WTC11 (cell line): ENCODE measurements around the gene SPHK2. TPM values are rescaled to one million over a fixed set of nuclear protein-coding genes. Genes with fewer than 3 reads are reported as not detected.

Experiments
- ATAC-seq: fragments of 200-7000 bp; cut with Tn5 transposase; 2 replicates; pipeline ENCODE4 v1.10.0; 2021; ENCODE audit warnings: mild to moderate bottlenecking, moderate library complexity
- CTCF ChIA-PET: fragments of 300-600 bp; sonication (Branson Sonifier 250); formaldehyde crosslinking; loops from one replicate; lab custom pipeline; 2021; ENCODE audit warnings: antibody characterized with exemption; lab: Charles Lee
- POLR2A ChIA-PET: fragments of 350-600 bp; sonication (Branson Sonifier 250); formaldehyde crosslinking; loops from one replicate; lab custom pipeline; 2021; ENCODE audit warnings: antibody characterized with exemption; lab: Charles Lee
- DNase-seq: peaks from one replicate; pipeline ENCODE4 v3.0.0; 2021; ENCODE audit warnings: low spot score
- H3K27ac Mint-ChIP-seq: 2 replicates; pipeline ENCODE4 v1.8.0; 2021; ENCODE audit warnings: mixed read lengths
- H3K27me3 Mint-ChIP-seq: 2 replicates; pipeline ENCODE4 v1.8.0; 2021; ENCODE audit warnings: low read depth, mild to moderate bottlenecking, moderate library complexity, mixed read lengths
- H3K36me3 Mint-ChIP-seq: 2 replicates; pipeline ENCODE4 v1.8.0; 2021; ENCODE audit warnings: mixed read lengths
- H3K4me1 Mint-ChIP-seq: 2 replicates; pipeline ENCODE4 v1.8.0; 2022; ENCODE audit warnings: mixed read lengths
- H3K4me3 Mint-ChIP-seq: 2 replicates; pipeline ENCODE4 v1.8.0; 2021; ENCODE audit warnings: mild to moderate bottlenecking, moderate library complexity, mixed read lengths
- H3K9me3 Mint-ChIP-seq: 2 replicates; pipeline ENCODE4 v1.8.0; 2021; ENCODE audit warnings: mixed read lengths
- ATF1 ChIP-seq: sonication (generic); formaldehyde crosslinking; IDR thresholded peaks from 2 replicates; pipeline ENCODE4 v1.8.1; 2023; ENCODE audit warnings: mild to moderate bottlenecking, moderate library complexity, missing genetic modification reagents
- CREM ChIP-seq: sonication (generic); formaldehyde crosslinking; IDR thresholded peaks from 2 replicates; pipeline ENCODE4 v1.8.1; 2022; ENCODE audit warnings: mild to moderate bottlenecking, missing genetic modification reagents, moderate library complexity
- ELF4 ChIP-seq: sonication (generic); formaldehyde crosslinking; IDR thresholded peaks from 2 replicates; pipeline ENCODE4 v1.8.1; 2022; ENCODE audit warnings: low read depth, mild to moderate bottlenecking, moderate library complexity, missing genetic modification reagents
- JAZF1 ChIP-seq: fragments of 250-450 bp; sonication (Bioruptor Pico); IDR thresholded peaks from 2 replicates; pipeline ENCODE4 v1.9.0; 2021; ENCODE audit warnings: moderate library complexity, mild to moderate bottlenecking, inconsistent platforms
- JUN ChIP-seq: sonication (generic); formaldehyde crosslinking; IDR thresholded peaks from 2 replicates; pipeline ENCODE4 v1.8.0; 2023; ENCODE audit warnings: mild to moderate bottlenecking, missing genetic modification reagents
- KAT7 ChIP-seq: sonication (generic); formaldehyde crosslinking; IDR thresholded peaks from 2 replicates; pipeline ENCODE4 v1.8.1; 2023; ENCODE audit warnings: missing genetic modification reagents, mild to moderate bottlenecking, borderline replicate concordance
- RELA ChIP-seq: sonication (generic); formaldehyde crosslinking; IDR thresholded peaks from 2 replicates; pipeline ENCODE4 v1.8.1; 2022; ENCODE audit warnings: missing genetic modification reagents, mild to moderate bottlenecking, borderline replicate concordance
- ZNF138 ChIP-seq: sonication (generic); formaldehyde crosslinking; conservative IDR thresholded peaks from 2 replicates; pipeline ENCODE4 v1.8.1; 2022; ENCODE audit warnings: mild to moderate bottlenecking, moderate library complexity, missing genetic modification reagents
- ZNF219 ChIP-seq: sonication (generic); formaldehyde crosslinking; IDR thresholded peaks from 2 replicates; pipeline ENCODE4 v1.8.0; 2023; ENCODE audit warnings: missing genetic modification reagents, mild to moderate bottlenecking, borderline replicate concordance
- ZNF317 ChIP-seq: sonication (generic); formaldehyde crosslinking; IDR thresholded peaks from 2 replicates; pipeline ENCODE4 v1.8.1; 2023; ENCODE audit warnings: low read depth, mild to moderate bottlenecking, moderate library complexity, missing genetic modification reagents, borderline replicate concordance
- ZNF416 ChIP-seq: fragments of 250-450 bp; sonication (Bioruptor Pico); IDR thresholded peaks from 2 replicates; pipeline ENCODE4 v1.9.0; 2021; ENCODE audit warnings: mild to moderate bottlenecking, inconsistent platforms
- total RNA-seq: library from RNA; stranded (reverse); gene quantifications from 3 replicates; pipeline ENCODE4 v1.2.3, GENCODE V29; 2021
- TF ChIP-seq, protein P1 (sequence below): sonication (generic); formaldehyde crosslinking; IDR thresholded peaks from 2 replicates; pipeline ENCODE4 v1.8.0; 2022; ENCODE audit warnings: mild to moderate bottlenecking, missing genetic modification reagents
- TF ChIP-seq, protein P2 (sequence below): sonication (generic); formaldehyde crosslinking; IDR thresholded peaks from 2 replicates; pipeline ENCODE4 v1.8.1; 2023; ENCODE audit warnings: mild to moderate bottlenecking, missing genetic modification reagents
- TF ChIP-seq, protein P3 (sequence below): sonication (generic); formaldehyde crosslinking; IDR thresholded peaks from 2 replicates; pipeline ENCODE4 v1.8.1; 2023; ENCODE audit warnings: mild to moderate bottlenecking, moderate library complexity, missing genetic modification reagents
- TF ChIP-seq, protein P4 (sequence below): sonication (generic); formaldehyde crosslinking; IDR thresholded peaks from 2 replicates; pipeline ENCODE4 v1.8.1; 2023; ENCODE audit warnings: mild to moderate bottlenecking, missing genetic modification reagents, moderate library complexity
- TF ChIP-seq, protein P5 (sequence below): sonication (generic); formaldehyde crosslinking; IDR thresholded peaks from 2 replicates; pipeline ENCODE4 v1.8.0; 2022; ENCODE audit warnings: mild to moderate bottlenecking, missing genetic modification reagents

SPHK2 gene
- total RNA-seq, 1 experiment from 2014 or later = 64.6 TPM

DNA sequence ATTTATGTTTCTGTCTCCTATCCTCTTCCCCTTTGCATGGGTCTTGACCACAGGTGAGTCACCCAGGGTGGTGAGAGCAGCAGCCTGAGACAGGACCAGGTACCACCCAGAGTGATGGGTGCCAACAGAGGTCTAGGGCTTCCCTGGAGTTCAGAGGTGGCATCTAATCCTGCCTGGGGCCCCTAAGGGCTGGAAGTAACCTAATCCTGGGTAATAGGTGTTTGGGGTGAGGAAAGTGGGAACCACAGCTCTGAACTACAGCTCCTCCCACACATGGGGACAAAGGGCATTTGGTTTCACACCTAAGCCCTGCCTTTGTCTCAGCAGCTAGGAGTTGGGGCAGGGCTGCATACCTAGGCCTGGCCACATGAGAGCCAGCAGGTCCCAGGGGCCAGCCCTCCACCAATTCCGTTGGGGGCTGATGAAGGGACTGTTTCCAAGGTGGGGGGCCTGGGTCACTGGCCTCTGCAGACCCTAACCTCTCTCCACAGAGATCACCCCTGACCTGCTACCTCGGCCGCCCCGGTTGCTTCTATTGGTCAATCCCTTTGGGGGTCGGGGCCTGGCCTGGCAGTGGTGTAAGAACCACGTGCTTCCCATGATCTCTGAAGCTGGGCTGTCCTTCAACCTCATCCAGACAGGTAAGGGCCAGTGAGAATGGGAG is 8.0 kb downstream of the SPHK2 start (continued):
- TF ChIP-seq, protein P1, sequence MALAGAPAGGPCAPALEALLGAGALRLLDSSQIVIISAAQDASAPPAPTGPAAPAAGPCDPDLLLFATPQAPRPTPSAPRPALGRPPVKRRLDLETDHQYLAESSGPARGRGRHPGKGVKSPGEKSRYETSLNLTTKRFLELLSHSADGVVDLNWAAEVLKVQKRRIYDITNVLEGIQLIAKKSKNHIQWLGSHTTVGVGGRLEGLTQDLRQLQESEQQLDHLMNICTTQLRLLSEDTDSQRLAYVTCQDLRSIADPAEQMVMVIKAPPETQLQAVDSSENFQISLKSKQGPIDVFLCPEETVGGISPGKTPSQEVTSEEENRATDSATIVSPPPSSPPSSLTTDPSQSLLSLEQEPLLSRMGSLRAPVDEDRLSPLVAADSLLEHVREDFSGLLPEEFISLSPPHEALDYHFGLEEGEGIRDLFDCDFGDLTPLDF (CRISPR knock-in tag) = no peak
- no peak for TF ChIP-seq JUN (CRISPR knock-in tag)
- no peak for TF ChIP-seq ZNF219

DNA sequence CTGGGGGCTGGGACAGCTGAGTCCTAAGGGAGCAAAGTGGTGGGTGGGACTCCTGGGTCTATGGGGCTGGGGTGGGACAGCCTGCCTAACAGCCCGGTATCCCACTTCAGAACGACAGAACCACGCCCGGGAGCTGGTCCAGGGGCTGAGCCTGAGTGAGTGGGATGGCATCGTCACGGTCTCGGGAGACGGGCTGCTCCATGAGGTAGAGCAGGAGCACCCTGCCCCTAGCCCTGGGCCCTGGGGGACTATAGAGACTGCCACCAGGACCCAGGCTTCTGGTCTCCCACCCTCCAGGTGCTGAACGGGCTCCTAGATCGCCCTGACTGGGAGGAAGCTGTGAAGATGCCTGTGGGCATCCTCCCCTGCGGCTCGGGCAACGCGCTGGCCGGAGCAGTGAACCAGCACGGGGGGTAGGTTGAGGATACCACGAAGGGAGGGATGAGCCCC is 8.6 kb downstream of the SPHK2 start:
- Mint-ChIP-seq H3K4me3 (no peak overlapping the region), H3K9me3 (no peaks in the 10 kb centered on the region), H3K4me1 (peaks cover 31% of the 10 kb centered on the region), H3K27me3 (no peaks in the 10 kb centered on the region), H3K27ac (no peak overlapping the region), H3K36me3 (no peaks in the 10 kb centered on the region)
- ATAC-seq = no peak
- ChIA-PET CTCF (interaction anchor here (0.8 kb wide), 1 partner anchor 39 kb away, joined by 3 read pairs; no protein-coding TSS in a partner anchor), POLR2A (interaction anchor here (1.0 to 1.3 kb wide), 3 partner anchors 9 to 13 kb away, joined by 3 read pairs; partner anchors contain the start of genes FAM83E and RPL18)
- no peak for DNase-seq
- TF ChIP-seq, protein P2, sequence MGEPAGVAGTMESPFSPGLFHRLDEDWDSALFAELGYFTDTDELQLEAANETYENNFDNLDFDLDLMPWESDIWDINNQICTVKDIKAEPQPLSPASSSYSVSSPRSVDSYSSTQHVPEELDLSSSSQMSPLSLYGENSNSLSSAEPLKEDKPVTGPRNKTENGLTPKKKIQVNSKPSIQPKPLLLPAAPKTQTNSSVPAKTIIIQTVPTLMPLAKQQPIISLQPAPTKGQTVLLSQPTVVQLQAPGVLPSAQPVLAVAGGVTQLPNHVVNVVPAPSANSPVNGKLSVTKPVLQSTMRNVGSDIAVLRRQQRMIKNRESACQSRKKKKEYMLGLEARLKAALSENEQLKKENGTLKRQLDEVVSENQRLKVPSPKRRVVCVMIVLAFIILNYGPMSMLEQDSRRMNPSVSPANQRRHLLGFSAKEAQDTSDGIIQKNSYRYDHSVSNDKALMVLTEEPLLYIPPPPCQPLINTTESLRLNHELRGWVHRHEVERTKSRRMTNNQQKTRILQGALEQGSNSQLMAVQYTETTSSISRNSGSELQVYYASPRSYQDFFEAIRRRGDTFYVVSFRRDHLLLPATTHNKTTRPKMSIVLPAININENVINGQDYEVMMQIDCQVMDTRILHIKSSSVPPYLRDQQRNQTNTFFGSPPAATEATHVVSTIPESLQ = no peak
- no peak for TF ChIP-seq JAZF1 (CRISPR knock-in tag)
- no peak for TF ChIP-seq KAT7 (CRISPR knock-in tag)
- no peak for TF ChIP-seq JUN (CRISPR knock-in tag)
- TF ChIP-seq, protein P1 (CRISPR knock-in tag) = no peak
- TF ChIP-seq RELA (CRISPR knock-in tag) = no peak
- no peak for TF ChIP-seq ZNF416 (CRISPR knock-in tag)
- TF ChIP-seq CREM = no peak
- TF ChIP-seq ATF1 (CRISPR knock-in tag) = no peak
- TF ChIP-seq, protein P3, sequence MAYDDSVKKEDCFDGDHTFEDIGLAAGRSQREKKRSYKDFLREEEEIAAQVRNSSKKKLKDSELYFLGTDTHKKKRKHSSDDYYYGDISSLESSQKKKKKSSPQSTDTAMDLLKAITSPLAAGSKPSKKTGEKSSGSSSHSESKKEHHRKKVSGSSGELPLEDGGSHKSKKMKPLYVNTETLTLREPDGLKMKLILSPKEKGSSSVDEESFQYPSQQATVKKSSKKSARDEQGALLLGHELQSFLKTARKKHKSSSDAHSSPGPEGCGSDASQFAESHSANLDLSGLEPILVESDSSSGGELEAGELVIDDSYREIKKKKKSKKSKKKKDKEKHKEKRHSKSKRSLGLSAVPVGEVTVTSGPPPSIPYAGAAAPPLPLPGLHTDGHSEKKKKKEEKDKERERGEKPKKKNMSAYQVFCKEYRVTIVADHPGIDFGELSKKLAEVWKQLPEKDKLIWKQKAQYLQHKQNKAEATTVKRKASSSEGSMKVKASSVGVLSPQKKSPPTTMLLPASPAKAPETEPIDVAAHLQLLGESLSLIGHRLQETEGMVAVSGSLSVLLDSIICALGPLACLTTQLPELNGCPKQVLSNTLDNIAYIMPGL (CRISPR knock-in tag) = no peak

DNA sequence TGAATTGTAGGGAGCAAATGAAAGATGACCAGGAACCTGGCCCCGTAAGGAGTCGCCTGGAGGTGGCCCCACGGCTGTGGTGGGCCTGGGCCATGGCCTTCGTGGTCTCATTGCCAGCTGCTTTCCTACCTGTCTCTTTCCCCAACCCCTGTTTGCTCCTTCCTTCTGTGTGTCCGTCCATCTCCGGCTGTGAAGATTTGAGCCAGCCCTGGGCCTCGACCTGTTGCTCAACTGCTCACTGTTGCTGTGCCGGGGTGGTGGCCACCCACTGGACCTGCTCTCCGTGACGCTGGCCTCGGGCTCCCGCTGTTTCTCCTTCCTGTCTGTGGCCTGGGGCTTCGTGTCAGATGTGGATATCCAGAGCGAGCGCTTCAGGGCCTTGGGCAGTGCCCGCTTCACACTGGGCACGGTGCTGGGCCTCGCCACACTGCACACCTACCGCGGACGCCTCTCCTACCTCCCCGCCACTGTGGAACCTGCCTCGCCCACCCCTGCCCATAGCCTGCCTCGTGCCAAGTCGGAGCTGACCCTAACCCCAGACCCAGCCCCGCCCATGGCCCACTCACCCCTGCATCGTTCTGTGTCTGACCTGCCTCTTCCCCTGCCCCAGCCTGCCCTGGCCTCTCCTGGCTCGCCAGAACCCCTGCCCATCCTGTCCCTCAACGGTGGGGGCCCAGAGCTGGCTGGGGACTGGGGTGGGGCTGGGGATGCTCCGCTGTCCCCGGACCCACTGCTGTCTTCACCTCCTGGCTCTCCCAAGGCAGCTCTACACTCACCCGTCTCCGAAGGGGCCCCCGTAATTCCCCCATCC is 9.4 kb downstream of the SPHK2 start:
- Mint-ChIP-seq H3K4me1 (peaks cover 27% of the 10 kb centered on the region), H3K4me3 (no peak overlapping the region), H3K9me3 (no peaks in the 10 kb centered on the region), H3K27me3 (no peaks in the 10 kb centered on the region), H3K36me3 (no peaks in the 10 kb centered on the region), H3K27ac (peak overlapping the region; percentile 8)
- DNase-seq = no peak
- TF ChIP-seq RELA (CRISPR knock-in tag) (no peak), JUN (CRISPR knock-in tag) (no peak), ELF4 (CRISPR knock-in tag) (no peak), ZNF138 (no peak), ZNF317 (CRISPR knock-in tag) (no peak), JAZF1 (CRISPR knock-in tag) (no peak)
- TF ChIP-seq, protein P4, sequence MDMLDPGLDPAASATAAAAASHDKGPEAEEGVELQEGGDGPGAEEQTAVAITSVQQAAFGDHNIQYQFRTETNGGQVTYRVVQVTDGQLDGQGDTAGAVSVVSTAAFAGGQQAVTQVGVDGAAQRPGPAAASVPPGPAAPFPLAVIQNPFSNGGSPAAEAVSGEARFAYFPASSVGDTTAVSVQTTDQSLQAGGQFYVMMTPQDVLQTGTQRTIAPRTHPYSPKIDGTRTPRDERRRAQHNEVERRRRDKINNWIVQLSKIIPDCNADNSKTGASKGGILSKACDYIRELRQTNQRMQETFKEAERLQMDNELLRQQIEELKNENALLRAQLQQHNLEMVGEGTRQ (CRISPR knock-in tag) = no peak
- TF ChIP-seq, protein P5, sequence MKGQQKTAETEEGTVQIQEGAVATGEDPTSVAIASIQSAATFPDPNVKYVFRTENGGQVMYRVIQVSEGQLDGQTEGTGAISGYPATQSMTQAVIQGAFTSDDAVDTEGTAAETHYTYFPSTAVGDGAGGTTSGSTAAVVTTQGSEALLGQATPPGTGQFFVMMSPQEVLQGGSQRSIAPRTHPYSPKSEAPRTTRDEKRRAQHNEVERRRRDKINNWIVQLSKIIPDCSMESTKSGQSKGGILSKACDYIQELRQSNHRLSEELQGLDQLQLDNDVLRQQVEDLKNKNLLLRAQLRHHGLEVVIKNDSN (CRISPR knock-in tag) = no peak
- ChIA-PET CTCF (interaction anchor here (0.8 to 3.0 kb wide), 7 partner anchors 10 to 185 kb away, joined by 3 to 20 read pairs (median 7); partner anchors contain the start of genes CA11, RPL18 and SPHK2), POLR2A (interaction anchor here (0.7 to 3.4 kb wide), 4 partner anchors 10 to 335 kb away, joined by 3 to 23 read pairs (median 12); partner anchors contain the start of genes CA11, RPL18 and SPHK2)
- ATAC-seq = no peak
